ENCODE data around the gene NPEPL1.
"Not testable (repeated sequence)": the region's sequence is repeated elsewhere in the genome, so short reads cannot be mapped to it uniquely, and the experiment has no call there.

NPEPL1 gene

DNA sequence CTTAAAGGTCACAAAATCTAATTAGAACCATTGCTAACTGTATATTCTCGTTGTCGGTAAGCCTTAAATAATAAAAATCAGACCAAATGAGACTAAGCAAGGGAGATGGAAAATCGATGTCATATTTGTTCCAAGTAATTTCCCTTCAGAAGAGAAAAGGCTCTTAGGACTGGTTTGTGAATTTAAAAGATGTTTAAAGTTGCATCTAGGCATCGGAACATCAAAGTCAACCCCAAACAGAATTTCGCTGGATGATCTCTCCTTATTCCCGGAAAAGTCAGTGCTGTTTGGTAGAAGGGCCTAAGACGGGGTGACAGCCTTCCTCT, 63.8 kb downstream of the NPEPL1 start:
- TF ChIP-seq POLR2AphosphoS5 (IDR thresholded peaks at IDR 0.05; ENCODE audit: low read depth, low read length) (no peak), POLR2A (IDR thresholded peaks at IDR 0.05; ENCODE audit: low read depth, low read length) (no peak), PAX5 (IDR thresholded peaks at IDR 0.05; ENCODE audit: insufficient read depth, low read length, severe bottlenecking) (no peak)
- no peak for DNase-seq (ENCODE audit: insufficient read length, low spot score)
- no peak for FAIRE-seq

DNA sequence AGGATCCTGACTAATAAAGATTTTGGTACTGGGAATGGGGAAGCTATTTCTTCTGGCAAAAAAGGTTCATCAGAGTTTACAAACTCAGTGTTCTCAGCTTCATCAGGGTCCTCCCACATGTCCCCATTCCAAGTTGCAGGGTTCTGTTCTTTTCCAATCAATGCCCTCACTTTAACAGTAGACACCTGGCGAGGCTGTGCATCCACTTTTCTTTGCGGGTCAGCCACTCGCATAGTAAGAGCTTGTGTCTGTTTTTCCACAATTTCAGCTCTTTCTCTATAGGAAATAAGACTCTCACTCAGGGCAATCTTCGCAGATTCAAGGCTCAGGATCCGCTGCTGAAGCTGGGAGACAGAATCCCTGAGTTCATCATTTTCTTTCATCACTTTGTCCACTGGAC, 65.0 kb downstream of the NPEPL1 start:
- not testable (repeated sequence) for DNase-seq (ENCODE audit: insufficient read length, low spot score); FAIRE-seq

DNA sequence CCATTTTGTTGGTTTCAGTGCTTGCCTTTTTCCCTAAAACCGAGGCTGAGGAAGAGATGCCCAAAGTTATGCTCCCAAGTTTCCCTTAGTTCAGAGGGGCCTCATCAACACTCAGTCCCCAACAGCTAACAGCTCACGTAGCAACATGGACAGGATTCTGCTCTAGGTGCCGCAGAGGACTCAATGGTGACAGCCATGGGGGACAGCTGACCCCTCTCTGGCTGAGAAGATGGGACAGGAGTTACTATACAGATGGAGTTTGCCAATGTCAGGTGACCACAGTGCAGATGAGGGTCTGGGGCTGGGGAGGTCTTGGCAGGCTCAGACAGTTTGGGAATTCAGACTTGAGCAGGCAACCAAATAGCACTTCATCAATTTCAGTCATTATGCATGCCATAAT, 67.3 kb downstream of the NPEPL1 start:
- no peak for FAIRE-seq
- no peak for TF ChIP-seq POU2F2 (IDR thresholded peaks at IDR 0.05; ENCODE audit: low read depth, low read length)
- no peak for TF ChIP-seq PAX5 (IDR thresholded peaks at IDR 0.05; ENCODE audit: insufficient read depth, low read length, severe bottlenecking)
- no peak for TF ChIP-seq TAF1 (IDR thresholded peaks at IDR 0.05; ENCODE audit: low read depth, low read length)
- TF ChIP-seq SPI1 (IDR thresholded peaks at IDR 0.05; ENCODE audit: low read depth, low read length), result no peak
- TF ChIP-seq POLR2A (IDR thresholded peaks at IDR 0.05; ENCODE audit: low read depth, low read length), result no peak
- TF ChIP-seq POLR2AphosphoS5 (IDR thresholded peaks at IDR 0.05; ENCODE audit: low read depth, low read length), result no peak

DNA sequence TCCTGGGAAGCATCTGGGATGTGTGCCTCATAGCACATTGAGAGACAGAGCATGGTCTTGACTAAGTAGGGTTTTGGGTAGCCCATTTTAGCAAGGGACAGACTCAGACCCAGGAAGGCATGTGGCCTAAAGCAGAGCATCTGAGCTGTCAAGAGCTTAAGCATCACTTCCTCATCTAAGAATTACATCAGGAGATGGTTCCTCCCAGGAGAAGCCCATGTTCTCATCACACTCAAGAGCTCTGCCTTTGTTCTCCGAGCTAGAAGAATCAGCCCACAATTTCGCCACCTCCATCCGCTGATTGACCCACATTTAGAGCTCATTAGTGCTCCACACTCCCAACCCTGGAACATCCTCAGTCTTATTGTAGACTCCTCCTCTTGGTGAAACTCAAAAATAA, 68.3 kb downstream of the NPEPL1 start:
- FAIRE-seq (no peak), DNase-seq (ENCODE audit: insufficient read length, low spot score) (no peak)
- TF ChIP-seq POU2F2 (IDR thresholded peaks at IDR 0.05; ENCODE audit: low read depth, low read length), result no peak

More for the DNA sequence above, 67.3 kb downstream of the NPEPL1 start:
- DNase-seq (ENCODE audit: insufficient read length, low spot score), result no peak

DNA sequence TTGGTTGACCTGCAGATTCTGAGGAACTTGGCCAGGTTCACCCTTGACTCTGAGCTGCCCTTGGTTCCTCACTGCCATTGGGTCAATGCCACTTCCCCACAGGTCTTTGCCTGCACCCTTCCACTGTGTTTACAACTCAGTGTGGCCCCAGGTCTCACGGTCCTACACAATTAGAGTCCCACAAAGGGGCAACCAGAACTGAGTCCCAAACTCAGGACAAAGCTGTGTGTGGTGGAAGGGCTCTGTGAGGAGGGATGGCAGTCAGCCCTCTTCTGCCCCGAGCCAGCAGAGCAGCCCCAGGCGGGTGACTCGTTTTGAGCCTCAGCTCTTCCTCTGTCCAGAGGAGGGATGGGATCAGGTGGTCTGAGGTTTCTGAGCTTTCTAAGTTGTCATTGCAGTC, 69.5 kb downstream of the NPEPL1 start:
- DNase-seq (ENCODE audit: insufficient read length, low spot score) (no peak), FAIRE-seq (no peak)
- TF ChIP-seq POLR2A (IDR thresholded peaks at IDR 0.05; ENCODE audit: low read depth, low read length), result no peak

DNA sequence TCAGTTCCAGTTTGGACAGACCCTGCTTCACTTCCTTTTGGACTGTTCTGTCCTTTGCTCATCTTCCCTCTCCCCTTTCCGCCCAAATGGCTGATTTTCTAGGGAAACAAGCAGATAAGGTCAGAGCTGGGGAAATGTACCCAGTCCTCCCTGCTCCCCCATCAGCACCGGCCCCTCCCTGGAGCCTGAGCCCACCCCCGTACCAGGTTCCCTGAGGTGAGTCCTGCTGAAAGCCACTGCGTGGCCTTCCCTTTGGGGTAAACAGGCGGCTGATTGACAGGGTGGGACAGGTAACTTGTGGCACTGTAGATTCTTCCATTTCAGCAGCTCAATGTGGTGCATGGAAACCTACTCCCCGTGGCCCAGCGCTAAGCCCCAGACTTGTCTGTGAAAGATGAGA, 70.5 kb downstream of the NPEPL1 start:
- TF ChIP-seq TAF1 (IDR thresholded peaks at IDR 0.05; ENCODE audit: low read depth, low read length), result no peak
- TF ChIP-seq POLR2A (IDR thresholded peaks at IDR 0.05; ENCODE audit: low read depth, low read length), result no peak
- no peak for TF ChIP-seq PAX5 (IDR thresholded peaks at IDR 0.05; ENCODE audit: insufficient read depth, low read length, severe bottlenecking)
- no peak for TF ChIP-seq POU2F2 (IDR thresholded peaks at IDR 0.05; ENCODE audit: low read depth, low read length)
- no peak for TF ChIP-seq POLR2AphosphoS5 (IDR thresholded peaks at IDR 0.05; ENCODE audit: low read depth, low read length)
- TF ChIP-seq SPI1 (IDR thresholded peaks at IDR 0.05; ENCODE audit: low read depth, low read length), result no peak
- no peak for DNase-seq (ENCODE audit: insufficient read length, low spot score)
- no peak for FAIRE-seq

All from GM12891 (cell line).